ENCODE data around the gene SKP1. TPM values are rescaled to one million over a fixed set of nuclear protein-coding genes. Genes with fewer than 3 reads are reported as not detected.

The SKP1 gene
- total RNA-seq, 1 experiment from 2014 or later, result 348 TPM

- Histone ChIP-seq H3K23me2 (ENCODE audit: insufficient read length, low read depth, low read length, poor library complexity, severe bottlenecking) (no peaks in the 10 kb centered on the region), H3K56ac (ENCODE audit: insufficient read length, low read depth, low read length) (no peak overlapping the region), H4K5ac (ENCODE audit: insufficient read length, low read depth, low read length) (no peak overlapping the region), H4K8ac (replicated peaks; ENCODE audit: insufficient read length, low read depth, low read length) (no peak overlapping the region), H3K79me1 (ENCODE audit: insufficient read depth, low read depth, low read length, poor library complexity, severe bottlenecking) (no peaks in the 10 kb centered on the region), H3K27ac (ENCODE audit: insufficient read length, low read depth, low read length) (no peak overlapping the region), H3K23ac (ENCODE audit: insufficient read length, low read depth, low read length) (no peak overlapping the region), H2BK12ac (ENCODE audit: insufficient read length, low read depth, low read length) (no peak overlapping the region), H2BK20ac (ENCODE audit: low read depth, low read length, poor library complexity, severe bottlenecking) (no peak overlapping the region), H3K79me2 (ENCODE audit: insufficient read depth, low read length) (no peaks in the 10 kb centered on the region), H3K14ac (ENCODE audit: insufficient read depth, low read length) (no peak overlapping the region), H4K20me1 (ENCODE audit: control insufficient read depth, insufficient read depth, insufficient read length) (no peaks in the 10 kb centered on the region), H3K4ac (ENCODE audit: low read depth, low read length) (no peak overlapping the region), H3K4me1 (ENCODE audit: insufficient read depth, low read length) (no peaks in the 10 kb centered on the region), H2AK5ac (ENCODE audit: insufficient read length, low read length) (no peak overlapping the region), H2AFZ (ENCODE audit: low read length) (no peak overlapping the region), H3T11ph (ENCODE audit: low read length) (no peak overlapping the region), H3K27me3 (ENCODE audit: insufficient read depth, low read length) (peaks cover 5% of the 10 kb centered on the region; the same call in 1 of the 2 replicates), H2BK5ac (ENCODE audit: insufficient read length, low read length) (no peak overlapping the region), H3K9ac (ENCODE audit: extremely low read depth, insufficient read length, low read length) (no peak overlapping the region), H2BK120ac (ENCODE audit: low read depth, low read length, poor library complexity, severe bottlenecking) (no peak overlapping the region), H3K18ac (ENCODE audit: insufficient read length, low read depth, low read length) (peak overlapping the region; percentile 4), H2BK15ac (ENCODE audit: low read depth, low read length) (no peak overlapping the region), H3K9me3 (ENCODE audit: control insufficient read depth, low read depth, low read length) (no peaks in the 10 kb centered on the region), H3K4me2 (ENCODE audit: insufficient read depth, insufficient read length, low read length) (peak overlapping the region; percentile 7), H4K91ac (ENCODE audit: insufficient read length, low read depth, low read length) (no peak overlapping the region)
- no peaks in the 10 kb centered on the region for H3K9me3 Mint-ChIP-seq
- TF ChIP-seq, protein P1, sequence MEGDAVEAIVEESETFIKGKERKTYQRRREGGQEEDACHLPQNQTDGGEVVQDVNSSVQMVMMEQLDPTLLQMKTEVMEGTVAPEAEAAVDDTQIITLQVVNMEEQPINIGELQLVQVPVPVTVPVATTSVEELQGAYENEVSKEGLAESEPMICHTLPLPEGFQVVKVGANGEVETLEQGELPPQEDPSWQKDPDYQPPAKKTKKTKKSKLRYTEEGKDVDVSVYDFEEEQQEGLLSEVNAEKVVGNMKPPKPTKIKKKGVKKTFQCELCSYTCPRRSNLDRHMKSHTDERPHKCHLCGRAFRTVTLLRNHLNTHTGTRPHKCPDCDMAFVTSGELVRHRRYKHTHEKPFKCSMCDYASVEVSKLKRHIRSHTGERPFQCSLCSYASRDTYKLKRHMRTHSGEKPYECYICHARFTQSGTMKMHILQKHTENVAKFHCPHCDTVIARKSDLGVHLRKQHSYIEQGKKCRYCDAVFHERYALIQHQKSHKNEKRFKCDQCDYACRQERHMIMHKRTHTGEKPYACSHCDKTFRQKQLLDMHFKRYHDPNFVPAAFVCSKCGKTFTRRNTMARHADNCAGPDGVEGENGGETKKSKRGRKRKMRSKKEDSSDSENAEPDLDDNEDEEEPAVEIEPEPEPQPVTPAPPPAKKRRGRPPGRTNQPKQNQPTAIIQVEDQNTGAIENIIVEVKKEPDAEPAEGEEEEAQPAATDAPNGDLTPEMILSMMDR (conservative IDR thresholded peaks at IDR 0.05), result no peak
- no peaks in the 10 kb centered on the region for H3K36me3 Mint-ChIP-seq (ENCODE audit: insufficient read depth in 1 of 3, low read depth in 3 of 3)
- H3K27me3 Mint-ChIP-seq (ENCODE audit: low read depth), result peaks cover 68% of the 10 kb centered on the region
- DNase-seq, result peak; percentile 72
- peak overlapping the region in 1 of 2 experiments; percentile 63; a peak in 3 of 5 replicates for H3K4me3 Mint-ChIP-seq
- WGBS (ENCODE audit: extremely low coverage, insufficient read length, low lambda C conversion rate), result no CpG with 5 or more reads among the region's 10 CpGs
- H3K27ac Mint-ChIP-seq, result peak overlapping the region; percentile 44 to 96 (median 66); a peak in 4 of 7 replicates
- peaks cover 61 to 68% of the 10 kb centered on the region in 2 experiments for H3K4me1 Mint-ChIP-seq
These were observed 76.3 kb downstream of the SKP1 start for GRCh38 chr5:134100283-134101091.
